HCEC 1CT (cell line): ENCODE data around the gene URB2.
A peak's percentile ranks its signal among the peaks of the same experiment; 100 is the strongest.
"Not testable (repeated sequence)": the region's sequence is repeated elsewhere in the genome, so short reads cannot be mapped to it uniquely, and the experiment has no call there.

ENCODE experiments used
- DNase-seq: peaks from one replicate; pipeline ENCODE4 v3.0.0-alpha.2; 2017

Gene URB2

DNA sequence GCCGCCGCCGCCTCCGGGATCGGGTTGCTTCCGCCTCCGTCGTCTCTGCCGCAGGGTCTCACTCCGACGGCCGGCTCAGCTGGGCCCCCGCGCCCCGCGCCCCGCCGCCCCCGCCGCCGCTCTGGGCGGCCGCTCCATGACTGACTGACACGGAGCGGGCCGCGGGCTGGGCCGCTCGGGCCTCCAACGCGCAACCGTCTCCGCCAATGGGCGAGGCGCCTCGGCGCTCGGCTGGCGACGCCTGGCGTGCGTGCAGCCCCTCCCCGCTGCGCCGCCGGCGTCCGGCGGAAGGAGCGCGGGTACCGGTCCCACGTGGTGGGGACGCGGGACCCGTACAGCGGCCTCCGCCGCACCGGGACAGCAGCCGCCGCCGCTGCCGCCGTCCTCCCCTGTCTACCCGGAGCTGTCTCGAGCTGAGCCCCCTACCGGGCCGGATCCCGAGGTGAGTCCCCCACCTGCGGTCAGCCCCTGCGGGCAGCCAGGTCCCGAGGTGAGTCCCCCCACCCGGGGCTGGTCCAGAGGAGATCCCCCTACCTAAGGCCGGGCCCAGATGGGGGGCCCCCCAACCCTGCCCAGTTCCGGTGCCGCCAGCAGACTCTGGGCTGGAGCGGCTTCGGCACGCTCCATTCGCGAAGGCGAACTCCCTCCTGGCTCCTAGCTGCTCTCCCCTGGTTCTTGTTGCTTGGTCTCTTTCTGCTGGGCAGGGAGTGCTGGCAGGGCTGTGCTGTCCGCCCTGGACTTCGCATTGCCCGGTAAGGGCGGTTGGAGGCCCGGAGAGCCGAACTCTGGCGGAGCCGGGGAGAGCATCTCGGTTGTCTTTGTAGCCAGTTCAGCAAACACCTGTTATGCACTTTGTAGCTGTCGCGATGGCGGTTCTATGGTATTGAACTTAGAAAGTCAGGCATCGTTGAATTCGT, at the start of gene URB2, which contains the start of gene TAF5L:
URB2 (plus strand) TSS at position 333 of the 917 bp plus-strand sequence. CDS start 1,387 bp downstream, outside the sequence.
TAF5L (minus strand) TSS at position 208 of the 917 bp plus-strand sequence. CDS start 11,640 bp downstream, outside the sequence.
- DNase-seq = peak; percentile 89

GRCh38 chr1:229578168-229579058, 47.6 kb upstream of the URB2 start:
- DNase-seq = no peak

DNA sequence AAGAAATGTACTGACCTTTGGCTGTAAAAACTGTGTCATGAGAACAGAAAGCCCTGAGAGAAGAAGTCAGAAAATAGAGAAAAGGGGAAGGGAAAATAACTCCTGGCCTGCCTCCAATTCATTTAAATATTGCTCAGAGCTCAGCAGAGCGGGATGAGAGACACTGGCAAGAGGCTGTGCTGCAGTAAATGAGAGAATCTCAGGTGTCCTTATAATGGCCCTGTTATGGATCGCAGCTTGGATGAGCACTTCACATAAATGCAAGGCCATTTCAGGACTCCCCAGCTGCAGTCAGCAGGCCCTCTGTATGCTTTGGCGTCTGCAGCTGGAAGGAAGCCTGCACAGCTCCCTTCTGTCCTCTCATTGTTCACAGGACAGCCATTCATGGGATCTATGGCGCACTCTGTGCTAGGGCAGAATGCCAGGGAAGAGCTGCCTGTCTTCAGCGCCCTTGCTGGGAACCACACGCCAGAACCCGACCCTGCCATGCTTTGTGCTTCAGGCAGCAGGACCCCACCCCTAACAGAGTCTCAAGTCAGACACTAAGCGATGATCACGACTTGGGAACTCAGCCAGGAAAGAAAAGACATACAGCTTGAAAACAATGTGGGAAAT, 46.9 kb upstream of the URB2 start:
- DNase-seq = no peak

DNA sequence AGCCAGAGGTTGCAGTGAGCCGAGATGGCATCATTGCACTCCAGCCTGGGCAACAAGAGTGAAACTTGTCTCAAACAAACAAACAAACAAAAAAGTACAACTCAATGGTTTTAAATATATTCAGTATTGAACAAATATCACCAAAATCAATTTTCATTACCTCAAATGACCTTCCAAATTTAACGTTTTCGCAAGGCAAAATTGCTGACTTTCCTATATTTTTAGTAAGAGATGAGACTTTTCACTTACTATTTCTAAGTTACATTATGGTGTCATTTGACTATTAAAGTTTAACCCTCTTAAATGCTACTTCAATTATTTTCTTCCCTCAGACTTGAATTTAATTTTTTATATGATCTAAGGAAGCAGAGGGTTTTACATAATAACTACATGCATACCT, 44.6 kb upstream of the URB2 start:
- no peak for DNase-seq

DNA sequence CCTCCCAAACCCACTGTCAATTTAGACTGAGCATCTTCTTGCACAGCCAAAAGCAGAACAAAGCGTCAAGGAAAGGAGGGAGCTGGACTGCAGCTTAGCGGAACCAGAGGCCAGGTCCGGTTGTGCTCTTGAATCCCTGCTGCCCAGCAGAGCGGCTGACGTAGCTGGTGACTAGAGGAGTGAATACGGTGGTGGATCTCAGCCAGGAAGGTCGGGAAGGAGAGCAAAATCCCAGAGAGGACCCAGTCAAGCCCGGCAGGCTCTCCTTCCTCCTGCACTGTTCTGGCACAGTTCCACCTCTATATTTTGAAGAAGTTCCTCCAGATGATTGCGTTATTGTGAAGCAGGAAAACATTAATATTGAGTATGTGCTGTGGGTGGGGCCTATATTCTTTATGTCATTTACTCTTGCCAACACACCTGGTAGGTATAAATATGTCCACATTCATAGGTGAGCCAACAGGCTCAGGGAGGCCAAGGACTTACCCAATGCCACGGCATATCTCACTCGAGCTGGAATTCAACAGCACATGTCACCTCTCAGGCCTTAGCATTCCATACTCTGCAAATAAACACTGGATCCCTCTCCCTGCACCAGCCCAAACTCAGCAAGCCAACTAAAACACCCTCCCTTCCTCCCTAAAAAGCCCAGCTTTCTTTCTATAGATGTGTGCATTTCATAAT, 43.9 kb upstream of the URB2 start:
- DNase-seq = peak; percentile 14

DNA sequence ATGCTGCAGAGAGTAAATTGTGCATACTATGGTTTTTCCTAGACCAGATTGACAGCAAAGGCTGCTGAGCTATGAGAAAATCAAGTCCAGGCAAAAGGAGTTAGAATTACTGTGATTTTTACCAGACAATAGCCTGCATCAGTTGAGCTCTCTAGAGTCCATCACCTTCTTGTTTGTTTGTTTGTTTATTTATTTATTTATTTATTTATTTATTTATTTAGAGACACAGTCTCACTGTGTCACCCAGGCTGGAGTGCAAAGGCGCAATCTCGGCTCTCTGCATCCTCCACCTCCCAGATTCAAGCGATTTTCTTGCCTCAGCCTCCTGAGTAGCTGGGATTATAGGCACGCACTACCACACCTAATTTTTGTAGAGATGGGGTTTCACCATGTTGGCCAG, 43.3 kb upstream of the URB2 start:
- DNase-seq = no peak

DNA sequence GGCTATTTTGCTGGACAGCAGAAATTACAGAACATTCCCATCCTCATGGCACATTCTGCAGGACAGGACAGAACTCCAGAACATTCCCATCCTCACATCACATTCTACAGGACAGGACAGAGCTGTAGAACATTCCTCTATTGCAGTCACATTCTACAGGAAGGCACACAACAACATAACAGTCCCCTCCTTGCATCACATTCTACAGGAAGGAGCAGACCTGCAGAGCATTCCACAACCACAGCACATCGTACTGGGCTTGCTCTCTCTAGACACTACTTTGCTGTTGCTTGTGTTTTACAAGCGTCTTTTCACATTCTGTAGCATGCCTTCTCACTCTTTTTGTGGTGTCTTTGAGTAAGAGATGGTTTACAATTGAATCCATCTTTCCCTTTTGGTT, 40.7 kb upstream of the URB2 start:
- DNase-seq = no peak

DNA sequence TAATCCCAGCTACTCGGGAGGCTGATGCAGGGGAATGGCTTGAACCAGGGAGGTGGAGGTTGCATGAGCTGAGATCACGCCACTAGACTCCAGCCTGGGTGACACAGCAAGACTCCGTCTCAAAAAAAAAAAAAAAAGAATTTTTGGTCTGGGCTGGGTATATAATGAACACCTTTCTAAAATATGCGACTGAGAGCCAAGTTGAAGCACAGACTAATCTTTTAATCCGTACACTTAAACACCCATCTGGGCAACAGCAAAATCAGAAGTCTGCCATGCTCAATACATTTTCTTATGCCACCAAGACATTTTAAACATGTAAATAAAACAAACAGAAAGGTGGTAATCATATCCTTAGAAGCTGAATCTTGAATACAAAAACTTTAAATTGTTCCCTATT, 35.9 kb upstream of the URB2 start:
- no peak for DNase-seq

DNA sequence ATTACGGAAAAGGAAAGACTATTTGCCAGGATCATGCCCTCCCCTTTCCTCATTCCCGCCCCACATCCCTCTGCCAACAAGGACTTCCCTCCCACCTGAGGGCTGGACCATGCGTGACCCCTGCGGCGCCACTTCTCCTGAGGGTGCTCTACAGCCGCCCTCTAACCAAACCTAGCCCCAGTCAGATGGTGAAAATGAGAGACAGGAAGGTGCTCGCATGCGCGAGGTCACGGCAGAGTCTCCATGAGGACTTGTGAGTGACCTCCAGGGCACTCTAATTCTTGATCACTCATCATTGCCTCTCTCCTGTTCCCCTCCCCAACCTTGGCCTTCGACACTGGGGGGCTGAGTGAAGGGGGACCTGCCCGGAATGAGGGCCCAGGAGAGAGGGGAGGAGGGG, 32.2 kb upstream of the URB2 start:
- no peak for DNase-seq

DNA sequence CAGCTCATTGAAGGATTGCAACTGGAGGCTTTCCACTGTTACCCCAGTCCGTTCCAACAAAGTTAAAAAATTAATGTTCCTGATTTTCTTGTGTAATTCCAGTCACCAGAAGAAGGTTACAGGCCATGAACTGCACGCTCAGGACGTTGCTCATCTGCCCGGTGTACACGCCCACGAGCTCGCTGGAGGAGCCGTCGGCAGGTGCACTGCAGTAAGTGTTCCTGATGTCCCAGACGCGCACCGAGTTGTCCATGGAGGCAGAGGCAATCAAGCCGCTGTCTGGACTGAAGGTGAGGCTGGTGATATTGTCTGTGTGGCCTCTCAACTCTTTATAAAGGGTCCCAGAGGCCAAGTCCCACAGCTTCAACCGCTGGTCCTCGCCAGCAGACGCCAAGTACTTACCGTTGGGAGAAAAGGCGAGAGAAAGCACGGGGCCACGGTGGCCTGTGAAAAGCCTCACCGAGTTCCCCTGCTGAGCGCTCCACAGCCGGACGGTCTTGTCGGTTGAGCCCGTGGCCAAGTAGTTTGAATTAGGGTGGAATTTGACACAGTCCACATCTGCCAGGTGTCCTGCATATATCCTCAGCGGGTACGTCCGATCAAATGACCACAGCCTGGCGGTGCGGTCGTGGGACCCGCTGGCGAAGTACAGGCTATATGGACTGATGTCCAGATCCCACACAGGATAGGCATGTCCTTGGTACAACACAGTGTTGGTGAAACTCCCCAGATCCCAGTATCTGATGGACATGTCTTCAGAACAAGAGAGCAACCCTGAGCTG, 31.6 kb upstream of the URB2 start:
- DNase-seq = no peak

DNA sequence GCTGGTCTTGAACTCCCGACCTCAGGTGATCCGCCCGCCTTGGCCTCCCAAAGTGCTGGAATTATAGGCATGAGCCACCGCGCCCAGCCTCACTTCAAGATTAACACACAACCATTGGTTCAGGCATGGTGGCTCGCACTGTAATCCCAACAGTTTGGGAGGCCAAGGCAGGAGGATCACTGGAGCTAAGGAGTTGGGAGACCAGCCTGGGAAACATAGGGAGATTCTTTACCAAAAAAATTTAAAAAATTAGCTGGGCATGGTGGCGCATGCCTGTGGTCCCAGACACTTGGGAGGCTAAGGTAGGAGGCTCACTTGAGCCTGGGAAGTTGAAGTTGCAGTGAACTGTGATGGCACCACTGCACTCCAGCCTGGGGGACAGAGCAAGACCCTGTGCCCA, 30.2 kb upstream of the URB2 start:
- not testable (repeated sequence) for DNase-seq

GRCh38 chr1:229596925-229597699, 28.9 kb upstream of the URB2 start:
- peak; percentile 77 for DNase-seq

GRCh38 chr1:229597877-229598276, 28.2 kb upstream of the URB2 start:
- DNase-seq = peak; percentile 50

DNA sequence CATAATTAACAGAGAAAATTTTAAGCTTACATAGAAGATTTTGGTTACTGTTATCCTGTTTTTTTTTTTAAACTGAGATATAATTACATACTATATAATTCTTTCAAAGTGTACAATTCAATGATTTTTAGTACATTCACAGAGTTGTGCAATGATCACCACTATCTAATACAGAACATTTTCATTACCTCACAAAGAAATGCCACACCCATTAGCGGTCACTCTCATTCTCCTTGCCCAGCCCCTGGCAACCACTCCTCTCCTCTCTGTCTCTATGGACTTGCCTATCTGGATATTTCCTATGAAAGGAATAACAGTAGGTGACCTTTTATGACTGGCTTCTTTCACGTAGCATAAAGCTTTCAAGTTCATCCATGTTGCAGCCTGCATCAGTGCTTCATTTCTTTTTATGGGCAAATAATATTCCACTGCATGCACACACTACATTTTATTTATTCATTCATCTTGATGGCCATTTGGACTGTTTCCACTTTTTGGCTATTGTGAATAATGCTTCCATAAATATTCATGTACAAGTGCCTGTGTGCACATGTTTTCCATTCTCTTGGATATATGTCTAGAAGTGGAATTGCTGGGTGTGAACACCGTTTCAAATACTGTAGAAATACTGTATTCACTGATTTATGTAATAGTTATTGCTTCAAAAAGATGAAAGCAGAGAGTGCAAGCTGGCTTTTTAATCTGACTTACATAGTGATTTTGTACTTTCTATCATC, 26.7 kb upstream of the URB2 start:
- DNase-seq = no peak

GRCh38 chr1:229600229-229600628, 25.8 kb upstream of the URB2 start:
- DNase-seq = no peak

DNA sequence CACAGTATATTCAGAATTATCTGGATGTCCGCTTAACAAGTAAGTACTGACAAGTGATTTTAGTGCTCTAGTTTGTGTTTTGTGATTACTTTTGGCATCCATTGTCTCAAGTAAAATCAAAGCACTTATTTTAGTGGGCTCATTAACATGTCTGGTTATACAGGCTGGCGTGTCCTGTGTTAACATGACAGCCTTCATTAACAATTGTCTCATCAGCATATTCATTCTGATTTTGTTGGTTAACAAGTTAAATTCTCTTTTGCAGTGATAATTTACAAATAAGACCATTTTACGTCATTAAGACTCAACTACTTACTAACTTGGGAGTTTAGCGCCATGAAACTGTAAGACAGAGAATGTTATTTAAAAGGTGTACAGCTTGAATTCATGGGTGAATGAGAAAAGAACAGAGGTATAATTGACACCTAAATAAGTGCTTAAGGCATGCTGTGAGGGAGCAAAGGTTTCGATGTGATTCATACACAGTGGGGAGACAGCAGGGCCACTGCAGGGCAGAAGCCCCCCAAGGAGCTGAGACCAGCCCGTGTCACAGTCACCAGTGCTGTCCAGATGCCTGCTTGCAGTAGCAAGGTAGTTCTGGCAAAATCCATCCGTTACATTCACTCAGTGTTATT, 22.6 kb upstream of the URB2 start:
- DNase-seq = no peak

DNA sequence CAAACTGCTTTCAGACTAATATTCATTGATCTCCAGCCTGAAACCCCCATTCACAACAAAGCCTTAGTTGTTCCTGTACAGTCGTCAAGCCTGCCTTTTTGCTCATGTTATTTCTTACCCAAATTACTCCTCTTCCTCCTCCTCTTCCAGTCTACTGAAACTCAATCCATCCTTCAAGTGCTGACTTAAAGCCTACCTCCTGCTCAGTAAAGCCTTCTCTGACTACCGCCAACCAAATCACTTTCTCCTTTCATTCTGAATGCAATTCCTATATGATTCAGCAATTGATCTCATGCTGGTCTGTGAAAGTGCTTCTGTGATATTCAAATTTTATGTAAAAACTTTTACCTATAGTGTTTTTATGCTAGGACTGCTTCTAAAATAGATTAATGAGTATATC, 18.7 kb upstream of the URB2 start:
- DNase-seq = no peak

DNA sequence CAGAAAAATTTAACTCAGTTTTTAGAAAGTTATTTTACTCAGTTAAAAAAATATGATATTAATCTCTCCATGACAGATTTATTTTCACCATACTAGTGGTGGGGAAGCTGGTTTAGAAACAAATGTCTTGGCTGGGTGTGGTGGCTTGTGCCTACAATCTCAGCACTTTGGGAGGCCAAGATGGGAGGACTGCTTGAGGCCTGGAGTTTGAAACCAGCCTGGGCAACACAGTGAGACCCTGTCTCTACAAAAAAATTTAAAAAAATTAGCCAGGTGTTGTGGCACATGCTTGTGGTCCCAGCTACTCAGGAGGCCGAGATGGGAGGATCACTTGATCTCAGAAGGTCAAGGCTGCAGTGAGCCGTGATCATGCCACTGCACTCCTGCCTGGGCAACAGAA, 17.5 kb upstream of the URB2 start:
- no peak for DNase-seq

DNA sequence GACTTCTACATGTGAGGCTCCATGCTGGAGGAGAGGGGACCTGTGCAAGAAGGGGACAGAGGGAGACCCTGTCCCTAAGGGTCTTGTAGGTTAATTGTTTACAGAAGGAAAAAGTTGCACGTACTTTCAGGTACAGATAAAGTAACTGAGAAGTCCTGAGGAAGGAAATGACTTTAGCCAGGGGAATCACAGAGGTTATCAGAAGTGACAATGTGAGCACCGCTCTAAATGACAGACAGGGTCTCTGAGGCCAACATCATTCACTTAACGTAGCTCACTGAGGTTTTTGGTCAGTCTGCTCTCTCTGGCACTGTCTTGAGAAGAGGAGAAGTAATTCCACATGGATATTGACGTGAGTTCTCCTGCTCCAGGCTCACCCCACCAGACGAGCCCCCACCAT, 12.1 kb upstream of the URB2 start:
- no peak for DNase-seq

GRCh38 chr1:229614701-229615100, 11.3 kb upstream of the URB2 start:
- no peak for DNase-seq
